Measurements from ENCODE around the gene LY6G6C. TPM values are rescaled to one million over a fixed set of nuclear protein-coding genes. Genes with fewer than 3 reads are reported as not detected.

The LY6G6C gene
- total RNA-seq, 4 donors from 2014 or later = not detected

DNA sequence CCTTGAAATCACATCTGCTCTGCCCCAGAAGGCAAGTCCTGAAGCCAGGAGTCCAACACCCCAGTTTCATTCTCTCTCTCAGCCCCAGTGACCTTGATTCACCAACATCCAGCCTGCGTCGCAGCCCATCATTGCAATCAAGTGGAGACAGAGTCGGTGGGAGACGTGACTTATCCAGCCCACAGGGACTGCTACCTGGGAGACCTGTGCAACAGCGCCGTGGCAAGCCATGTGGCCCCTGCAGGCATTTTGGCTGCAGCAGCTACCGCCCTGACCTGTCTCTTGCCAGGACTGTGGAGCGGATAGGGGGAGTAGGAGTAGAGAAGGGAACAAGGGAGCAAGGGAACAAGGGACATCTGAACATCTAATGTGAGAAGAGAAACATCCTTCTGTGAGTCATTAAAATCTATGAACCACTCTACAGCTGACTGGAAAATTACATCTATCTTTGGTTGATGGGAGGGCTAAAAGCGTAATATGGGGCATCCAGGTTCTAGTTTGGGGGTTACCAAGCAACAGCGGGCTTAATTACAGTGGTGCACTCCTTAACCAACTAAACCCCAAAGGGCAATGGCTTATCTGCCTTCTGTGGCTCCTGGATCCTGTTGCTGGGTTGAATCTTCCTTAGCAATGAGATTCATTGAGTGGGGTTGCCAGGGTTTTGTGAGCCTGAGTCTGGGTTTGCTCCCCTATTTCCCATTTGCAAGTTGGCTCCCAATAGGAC lies 3.9 kb downstream of the LY6G6C start:
- 58 to 73% methylated on average over 10 of the region's 10 CpGs for WGBS, 2 donors
- H3K4me1 ChIP-seq = peaks cover 30 to 40% of the 10 kb centered on the region in 2 donors
- H3K4me3 ChIP-seq (replicated peaks in 1 of 3) = no peak overlapping the region
- H3K9me3 ChIP-seq = no peaks in the 10 kb centered on the region
- no peaks in the 10 kb centered on the region for H3K27me3 ChIP-seq
- intact Hi-C loops (cut with DNase I) = no loop called here
- TF ChIP-seq, protein P1, sequence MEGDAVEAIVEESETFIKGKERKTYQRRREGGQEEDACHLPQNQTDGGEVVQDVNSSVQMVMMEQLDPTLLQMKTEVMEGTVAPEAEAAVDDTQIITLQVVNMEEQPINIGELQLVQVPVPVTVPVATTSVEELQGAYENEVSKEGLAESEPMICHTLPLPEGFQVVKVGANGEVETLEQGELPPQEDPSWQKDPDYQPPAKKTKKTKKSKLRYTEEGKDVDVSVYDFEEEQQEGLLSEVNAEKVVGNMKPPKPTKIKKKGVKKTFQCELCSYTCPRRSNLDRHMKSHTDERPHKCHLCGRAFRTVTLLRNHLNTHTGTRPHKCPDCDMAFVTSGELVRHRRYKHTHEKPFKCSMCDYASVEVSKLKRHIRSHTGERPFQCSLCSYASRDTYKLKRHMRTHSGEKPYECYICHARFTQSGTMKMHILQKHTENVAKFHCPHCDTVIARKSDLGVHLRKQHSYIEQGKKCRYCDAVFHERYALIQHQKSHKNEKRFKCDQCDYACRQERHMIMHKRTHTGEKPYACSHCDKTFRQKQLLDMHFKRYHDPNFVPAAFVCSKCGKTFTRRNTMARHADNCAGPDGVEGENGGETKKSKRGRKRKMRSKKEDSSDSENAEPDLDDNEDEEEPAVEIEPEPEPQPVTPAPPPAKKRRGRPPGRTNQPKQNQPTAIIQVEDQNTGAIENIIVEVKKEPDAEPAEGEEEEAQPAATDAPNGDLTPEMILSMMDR (IDR thresholded peaks at IDR 0.05) = peak in 1 of 6 experiments; percentile 19
- TF ChIP-seq POLR2A (IDR thresholded peaks at IDR 0.05) = no peak
- peak overlapping the region; percentile 59 to 78 (median 69) for H3K27ac ChIP-seq
- no peak for DNase-seq
- no peaks in the 10 kb centered on the region for H3K36me3 ChIP-seq

DNA sequence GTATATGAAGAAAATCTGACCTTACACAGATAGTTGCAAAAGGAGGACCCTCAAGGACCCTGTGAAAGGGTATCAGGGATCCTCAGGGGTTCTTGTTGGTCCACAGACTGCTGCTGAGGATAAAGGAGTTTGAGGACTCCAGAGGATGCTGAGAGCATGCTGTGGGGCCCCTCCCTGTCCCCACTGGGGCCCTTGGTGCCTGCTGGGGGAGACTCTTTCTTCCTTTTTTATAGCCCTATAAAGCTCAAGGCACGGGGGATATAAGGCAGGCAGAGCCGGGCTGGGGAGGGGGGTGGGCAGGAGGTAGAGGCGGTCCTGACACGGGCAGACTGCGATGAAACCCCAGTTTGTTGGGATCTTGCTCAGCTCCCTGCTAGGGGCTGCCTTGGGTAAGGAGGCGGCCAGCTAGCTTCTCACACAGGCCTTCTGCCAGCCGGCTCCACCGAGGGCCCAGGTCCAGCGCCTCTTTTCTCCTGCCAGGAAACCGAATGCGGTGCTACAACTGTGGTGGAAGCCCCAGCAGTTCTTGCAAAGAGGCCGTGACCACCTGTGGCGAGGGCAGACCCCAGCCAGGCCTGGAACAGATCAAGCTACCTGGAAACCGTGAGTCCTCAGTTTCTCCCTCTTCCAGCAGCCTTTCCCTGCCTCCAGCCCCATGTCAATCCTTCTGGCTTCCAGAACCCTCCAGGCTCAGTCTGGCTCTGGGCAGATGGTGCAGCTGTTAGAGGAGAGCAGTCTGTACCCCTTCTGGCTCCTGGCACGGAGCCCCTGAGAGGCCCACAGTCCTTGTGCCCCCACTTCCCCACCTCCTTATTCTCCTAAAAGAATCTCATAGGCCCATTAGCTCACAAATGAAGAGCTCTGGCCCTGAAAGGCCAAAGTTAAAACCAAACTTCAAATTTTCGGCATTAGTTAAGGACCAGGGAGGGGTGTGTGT lies 6.3 kb downstream of the LY6G6C start, which contains the start of gene LY6G6D:
Gene LY6G6D (plus strand): TSS at position 327 of the 937 bp plus-strand sequence. CDS start 8 bp downstream, at position 335.
- Histone ChIP-seq H3K36me3 (no peaks in the 10 kb centered on the region), H3K9me3 (no peaks in the 10 kb centered on the region), H3K27ac (peak within 1 kb of the TSS; percentile 67 to 85 (median 84)), H3K27me3 (no peaks in the 10 kb centered on the region), H3K4me1 (peaks cover 30 to 44% of the 10 kb centered on the region in 2 donors), H3K4me3 (replicated peaks in 1 of 3) (no peak within 1 kb of the TSS)
- 70 to 72% methylated on average over 9 to 11 of the region's 16 CpGs for WGBS, 2 donors
- intact Hi-C loops (cut with DNase I) = no loop called here
- DNase-seq = peak in 1 of 2 donors; percentile 28
- TF ChIP-seq, protein P1 (IDR thresholded peaks at IDR 0.05) = no peak
- no peak for TF ChIP-seq POLR2A (IDR thresholded peaks at IDR 0.05)

DNA sequence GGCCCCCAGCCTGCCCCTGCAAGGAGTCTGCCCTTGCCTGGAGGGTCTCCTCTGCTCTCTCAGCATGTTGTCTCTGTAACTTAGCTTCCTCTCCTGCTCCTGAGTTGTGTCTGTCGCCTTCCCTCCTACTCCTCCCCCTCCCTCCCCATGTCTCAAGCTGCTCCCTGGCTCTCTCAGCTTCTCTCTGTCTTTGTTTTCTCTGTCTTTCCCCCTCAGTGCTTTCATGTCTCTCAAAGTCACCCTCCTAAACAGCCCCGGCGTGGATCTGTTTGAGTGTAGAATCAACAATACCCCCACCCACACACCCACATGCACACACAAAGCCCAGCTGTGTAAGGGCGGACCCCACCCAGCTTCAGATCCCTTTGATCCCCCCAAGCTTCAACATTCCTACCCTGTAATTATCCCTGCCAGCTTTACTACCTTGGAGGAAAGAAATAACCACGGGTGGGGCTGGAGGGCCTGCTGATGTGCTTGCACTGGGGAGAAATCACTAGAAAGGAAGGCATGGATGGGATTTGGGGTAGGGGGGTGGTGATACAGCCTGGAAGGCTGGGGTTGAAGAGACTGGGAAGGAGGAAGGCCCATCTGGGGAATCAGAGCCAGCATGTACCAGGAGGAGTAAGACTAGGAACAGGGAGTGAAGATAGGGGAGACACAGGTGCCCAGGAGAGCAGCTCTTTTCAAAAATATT lies 7.4 kb downstream of the LY6G6C start:
- Histone ChIP-seq H3K4me1 (peaks cover 29 to 45% of the 10 kb centered on the region in 2 donors), H3K27me3 (no peaks in the 10 kb centered on the region), H3K27ac (peak overlapping the region; percentile 67 to 85 (median 84)), H3K9me3 (no peaks in the 10 kb centered on the region), H3K4me3 (replicated peaks in 1 of 3) (no peak overlapping the region), H3K36me3 (no peaks in the 10 kb centered on the region)
- WGBS, 2 donors = 17 to 33% methylated on average over 5 of the region's 5 CpGs
- DNase-seq = peak; percentile 62 to 65
- TF ChIP-seq, protein P1 (IDR thresholded peaks at IDR 0.05) = no peak
- TF ChIP-seq POLR2A (IDR thresholded peaks at IDR 0.05) = no peak
- intact Hi-C loops (cut with DNase I) = no loop called here

DNA sequence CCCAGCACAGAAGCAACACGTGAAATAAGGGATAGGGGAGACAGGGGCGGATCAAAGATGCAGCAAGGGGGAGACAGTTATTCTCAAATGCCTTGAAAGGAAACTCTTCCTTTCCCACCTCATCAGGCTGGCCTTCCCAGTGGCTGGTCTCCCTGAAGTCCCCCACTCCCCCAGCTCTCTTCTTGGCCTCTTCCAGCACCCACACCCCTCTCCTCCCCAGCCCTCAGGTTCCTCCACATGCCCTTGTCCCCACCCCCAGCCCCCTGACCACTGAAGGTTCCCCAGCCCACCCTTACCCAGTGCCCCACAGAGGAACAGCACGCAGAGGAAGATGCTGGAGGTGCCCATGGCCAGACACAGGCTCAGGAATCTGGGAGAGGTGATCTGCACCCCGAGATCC lies 8.1 kb downstream of the LY6G6C start:
- no peak for DNase-seq
- no peak for TF ChIP-seq POLR2A (IDR thresholded peaks at IDR 0.05)
- TF ChIP-seq, protein P1 (IDR thresholded peaks at IDR 0.05) = no peak
- H3K27ac ChIP-seq = peak overlapping the region; percentile 67 to 85 (median 84)
- no peaks in the 10 kb centered on the region for H3K9me3 ChIP-seq
- H3K36me3 ChIP-seq = no peaks in the 10 kb centered on the region
- no peaks in the 10 kb centered on the region for H3K27me3 ChIP-seq
- intact Hi-C loops (cut with DNase I) = no loop called here
- 47 to 89% methylated on average over 2 to 4 of the region's 4 CpGs for WGBS, 2 donors
- no peak overlapping the region for H3K4me3 ChIP-seq (replicated peaks in 1 of 3)
- peaks cover 22 to 39% of the 10 kb centered on the region in 2 donors for H3K4me1 ChIP-seq
